DND-41 (cell line): Measurements from ENCODE around the gene CABP1.

Experiments
- ATAC-seq: fragments of 200-7000 bp; cut with Tn5 transposase; 3 replicates; pipeline ENCODE4 v1.9.1; 2021; ENCODE audit warnings: low read depth; ENCODE audit not compliant: insufficient read depth
- DNase-seq: peaks from one replicate; pipeline ENCODE4 v3.0.0-alpha.2; 2020
- H2AFZ ChIP-seq: 2 replicates; pipeline ENCODE4 v1.6.0; 2012; ENCODE audit warnings: low read depth, low read length
- H3K27ac ChIP-seq: 2 replicates; pipeline ENCODE4 v1.5.1; 2012; ENCODE audit warnings: low read length, inconsistent platforms
- H3K27me3 ChIP-seq: fragments of 200-600 bp; sonication (generic); 2 replicates; pipeline ENCODE4 v1.6.0; 2012; ENCODE audit warnings: low read length, mild to moderate bottlenecking, inconsistent platforms; ENCODE audit not compliant: insufficient read depth, poor library complexity
- H3K36me3 ChIP-seq: 2 replicates; pipeline ENCODE4 v1.5.1; 2012; ENCODE audit warnings: low read length, inconsistent platforms; ENCODE audit not compliant: insufficient read depth
- H3K4me1 ChIP-seq: 2 replicates; pipeline ENCODE4 v1.5.1; 2012; ENCODE audit warnings: mild to moderate bottlenecking, low read length; ENCODE audit not compliant: insufficient read depth
- H3K4me2 ChIP-seq: 2 replicates; pipeline ENCODE4 v1.6.0; 2012; ENCODE audit warnings: mild to moderate bottlenecking, moderate library complexity, low read length, inconsistent platforms; ENCODE audit not compliant: insufficient read depth
- H3K4me3 ChIP-seq, 2 experiments: fragments of 200-600 bp in 1 of 2; shearing (Covaris generic) in 1 of 2; 2 replicates each; pipeline ENCODE4 v1.5.1; 2012 to 2016; ENCODE audit warnings: inconsistent platforms in 2 of 2, low read length in 2 of 2, mild to moderate bottlenecking in 2 of 2, low read depth in 1 of 2, moderate library complexity in 1 of 2
- H3K79me2 ChIP-seq: 2 replicates; pipeline ENCODE4 v1.6.0; 2012; ENCODE audit warnings: low read length, inconsistent platforms; ENCODE audit not compliant: insufficient read depth
- H3K9ac ChIP-seq: 2 replicates; pipeline ENCODE4 v1.6.0; 2012; ENCODE audit warnings: low read depth, mild to moderate bottlenecking, inconsistent platforms, low read length, moderate library complexity
- H3K9me3 ChIP-seq: 2 replicates; pipeline ENCODE4 v1.5.1; 2012; ENCODE audit warnings: low read length, moderate library complexity, mild to moderate bottlenecking, inconsistent platforms; ENCODE audit not compliant: insufficient read depth, severe bottlenecking
- H4K20me1 ChIP-seq: 2 replicates; pipeline ENCODE4 v1.6.0; 2012; ENCODE audit warnings: low read length; ENCODE audit not compliant: insufficient read depth
- EZH2 ChIP-seq: IDR thresholded peaks from 3 replicates; pipeline ENCODE4 v1.6.1; 2012; ENCODE audit warnings: borderline replicate concordance, low read depth, mild to moderate bottlenecking, moderate library complexity, low read length, inconsistent platforms; ENCODE audit not compliant: severe bottlenecking
- TF ChIP-seq, protein P1 (sequence below): IDR thresholded peaks from 2 replicates; pipeline ENCODE4 v1.5.1; 2012; ENCODE audit warnings: borderline replicate concordance, low read length, moderate library complexity, mild to moderate bottlenecking; ENCODE audit not compliant: poor library complexity, severe bottlenecking; ENCODE audit errors: extremely low read depth

The CABP1 gene

DNA sequence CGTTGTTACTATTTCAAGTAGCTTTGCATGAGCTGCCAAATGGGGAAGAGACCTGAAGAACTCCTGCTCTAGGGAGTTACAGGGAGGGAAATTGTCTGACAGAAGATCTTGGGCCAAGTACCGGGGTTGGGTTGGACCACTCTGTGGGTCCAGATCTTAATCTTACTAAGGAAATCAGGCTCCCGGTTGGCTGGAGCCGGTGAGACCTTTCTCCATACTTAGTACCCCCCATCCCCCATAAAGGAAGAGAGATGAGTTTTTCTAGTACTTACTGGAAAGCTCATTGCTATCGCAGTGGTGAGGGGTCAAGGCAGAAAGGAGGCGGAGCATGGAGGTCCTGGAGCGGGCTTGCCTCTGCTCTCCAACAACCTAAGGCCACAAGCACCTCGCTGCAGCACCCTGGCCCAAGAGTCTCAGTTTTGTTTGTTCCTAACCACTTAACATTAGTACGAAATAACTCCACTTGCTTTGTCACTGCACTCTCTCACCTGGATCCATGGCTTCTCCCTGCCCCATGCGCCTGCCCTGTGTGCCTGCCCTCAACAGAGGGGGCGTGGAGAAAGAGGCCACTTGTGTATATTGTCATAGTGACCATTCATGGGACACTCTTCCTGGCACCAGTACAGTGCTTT lies 63.0 kb downstream of the CABP1 start:
- H3K27me3 ChIP-seq, result no peaks in the 10 kb centered on the region
- no peak overlapping the region for H3K4me3 ChIP-seq
- TF ChIP-seq, protein P1, sequence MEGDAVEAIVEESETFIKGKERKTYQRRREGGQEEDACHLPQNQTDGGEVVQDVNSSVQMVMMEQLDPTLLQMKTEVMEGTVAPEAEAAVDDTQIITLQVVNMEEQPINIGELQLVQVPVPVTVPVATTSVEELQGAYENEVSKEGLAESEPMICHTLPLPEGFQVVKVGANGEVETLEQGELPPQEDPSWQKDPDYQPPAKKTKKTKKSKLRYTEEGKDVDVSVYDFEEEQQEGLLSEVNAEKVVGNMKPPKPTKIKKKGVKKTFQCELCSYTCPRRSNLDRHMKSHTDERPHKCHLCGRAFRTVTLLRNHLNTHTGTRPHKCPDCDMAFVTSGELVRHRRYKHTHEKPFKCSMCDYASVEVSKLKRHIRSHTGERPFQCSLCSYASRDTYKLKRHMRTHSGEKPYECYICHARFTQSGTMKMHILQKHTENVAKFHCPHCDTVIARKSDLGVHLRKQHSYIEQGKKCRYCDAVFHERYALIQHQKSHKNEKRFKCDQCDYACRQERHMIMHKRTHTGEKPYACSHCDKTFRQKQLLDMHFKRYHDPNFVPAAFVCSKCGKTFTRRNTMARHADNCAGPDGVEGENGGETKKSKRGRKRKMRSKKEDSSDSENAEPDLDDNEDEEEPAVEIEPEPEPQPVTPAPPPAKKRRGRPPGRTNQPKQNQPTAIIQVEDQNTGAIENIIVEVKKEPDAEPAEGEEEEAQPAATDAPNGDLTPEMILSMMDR, result no peak
- TF ChIP-seq EZH2, result no peak
- peaks cover 53% of the 10 kb centered on the region for H3K36me3 ChIP-seq
- no peak overlapping the region for H3K9ac ChIP-seq
- H3K27ac ChIP-seq, result no peak overlapping the region
- no peaks in the 10 kb centered on the region for H3K79me2 ChIP-seq
- no peak overlapping the region for H2AFZ ChIP-seq
- no peaks in the 10 kb centered on the region for H3K4me1 ChIP-seq
- no peaks in the 10 kb centered on the region for H3K9me3 ChIP-seq
- ATAC-seq (no peak), DNase-seq (no peak)
- peaks cover 24% of the 10 kb centered on the region for H4K20me1 ChIP-seq
- no peak overlapping the region for H3K4me2 ChIP-seq

- Histone ChIP-seq H3K27ac (no peak overlapping the region), H4K20me1 (peaks cover 17% of the 10 kb centered on the region), H3K27me3 (no peaks in the 10 kb centered on the region), H3K4me2 (no peak overlapping the region), H3K4me1 (peaks cover 9% of the 10 kb centered on the region), H2AFZ (no peak overlapping the region), H3K9ac (no peak overlapping the region), H3K79me2 (peaks cover 7% of the 10 kb centered on the region), H3K4me3 (no peak overlapping the region), H3K36me3 (peaks cover 31% of the 10 kb centered on the region), H3K9me3 (no peaks in the 10 kb centered on the region)
- no peak for TF ChIP-seq EZH2
- TF ChIP-seq, protein P1, result no peak
- DNase-seq, result no peak
- ATAC-seq, result no peak
These were observed 65.2 kb downstream of the CABP1 start for GRCh38 chr12:120705618-120706017.

- Histone ChIP-seq H3K4me1 (peaks cover 11% of the 10 kb centered on the region), H3K27ac (no peak overlapping the region)
These were observed 65.6 kb downstream of the CABP1 start for GRCh38 chr12:120706029-120706428.

More at GRCh38 chr12:120706029-120706428, 65.6 kb downstream of the CABP1 start:
- no peak for ATAC-seq
- Histone ChIP-seq H3K9me3 (no peaks in the 10 kb centered on the region), H3K79me2 (peaks cover 11% of the 10 kb centered on the region), H3K36me3 (peaks cover 27% of the 10 kb centered on the region), H2AFZ (no peak overlapping the region), H4K20me1 (peaks cover 13% of the 10 kb centered on the region), H3K4me2 (no peak overlapping the region), H3K9ac (no peak overlapping the region), H3K4me3 (no peak overlapping the region), H3K27me3 (no peaks in the 10 kb centered on the region)
- TF ChIP-seq, protein P1, result no peak
- TF ChIP-seq EZH2, result no peak
- no peak for DNase-seq
